SIG-M5 (cell line): ENCODE results near the gene OPN1SW.

ENCODE experiments used
- DNase-seq: peaks from one replicate; lab custom pipeline; 2025; lab: John Stamatoyannopoulos, UW

Gene OPN1SW

GRCh38 chr7:128732521-128733277 is 42.9 kb downstream of the OPN1SW start:
- DNase-seq = no peak

GRCh38 chr7:128731184-128731583 is 44.4 kb downstream of the OPN1SW start:
- DNase-seq = no peak

GRCh38 chr7:128729494-128729893 is 46.1 kb downstream of the OPN1SW start:
- no peak for DNase-seq

GRCh38 chr7:128728598-128728997 is 47.0 kb downstream of the OPN1SW start:
- DNase-seq = no peak

GRCh38 chr7:128727239-128727638 is 48.4 kb downstream of the OPN1SW start:
- DNase-seq = no peak

GRCh38 chr7:128726737-128727072 is 48.9 kb downstream of the OPN1SW start:
- DNase-seq = no peak

- DNase-seq = no peak
Observed at GRCh38 chr7:128726059-128726736, 49.4 kb downstream of the OPN1SW start.

GRCh38 chr7:128725531-128725930 is 50.1 kb downstream of the OPN1SW start:
- no peak for DNase-seq

GRCh38 chr7:128724743-128725142 is 50.9 kb downstream of the OPN1SW start:
- DNase-seq = no peak
